ENCODE data around the gene EGFL8.

- TF ChIP-seq EZH2 (IDR thresholded peaks at IDR 0.05; ENCODE audit: insufficient read depth, poor library complexity, severe bottlenecking) (no peak), EZH2phosphoT487 (IDR thresholded peaks at IDR 0.05; ENCODE audit: insufficient read depth, low read depth) (no peak)
Measured at GRCh38 chr6:32137454-32137853, 26.9 kb upstream of the EGFL8 start.
